22Rv1 (cell line): ENCODE results near the gene RETN.

ENCODE experiments used
- H3K27ac ChIP-seq: fragments of 450-650 bp; 2 replicates; pipeline ENCODE4 v1.5.1; 2017
- ZFX ChIP-seq: fragments of 450-650 bp; IDR thresholded peaks from 2 replicates; pipeline ENCODE4 v1.6.1; 2017; ENCODE audit warnings: antibody characterized with exemption, borderline replicate concordance
- TF ChIP-seq, protein P1 (sequence below): fragments of 450-650 bp; IDR thresholded peaks from 2 replicates; pipeline ENCODE4 v1.5.1; 2017; ENCODE audit warnings: mild to moderate bottlenecking

RETN gene

DNA sequence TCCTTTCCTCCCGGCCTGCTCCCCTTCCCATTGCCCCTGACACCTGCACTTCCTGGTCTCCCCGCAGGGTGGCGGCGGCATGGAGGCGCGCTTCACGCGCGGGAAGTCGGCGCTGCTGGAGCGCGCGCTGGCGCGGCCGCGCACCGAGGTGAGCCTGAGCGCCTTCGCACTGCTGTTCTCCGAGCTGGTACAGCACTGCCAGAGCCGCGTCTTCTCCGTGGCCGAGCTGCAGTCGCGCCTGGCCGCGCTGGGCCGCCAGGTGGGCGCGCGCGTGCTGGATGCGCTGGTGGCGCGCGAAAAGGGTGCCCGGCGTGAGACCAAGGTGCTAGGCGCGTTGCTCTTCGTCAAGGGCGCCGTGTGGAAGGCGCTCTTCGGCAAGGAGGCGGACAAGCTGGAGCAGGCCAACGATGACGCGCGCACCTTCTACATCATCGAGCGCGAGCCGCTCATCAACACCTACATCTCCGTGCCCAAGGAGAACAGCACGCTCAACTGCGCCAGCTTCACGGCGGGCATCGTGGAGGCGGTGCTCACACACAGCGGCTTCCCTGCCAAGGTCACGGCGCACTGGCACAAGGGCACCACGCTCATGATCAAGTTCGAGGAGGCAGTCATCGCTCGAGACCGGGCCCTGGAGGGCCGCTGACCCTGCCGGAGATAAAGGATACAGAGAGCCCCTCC is 13.5 kb downstream of the RETN start:
- TF ChIP-seq ZFX = no peak
- TF ChIP-seq, protein P1, sequence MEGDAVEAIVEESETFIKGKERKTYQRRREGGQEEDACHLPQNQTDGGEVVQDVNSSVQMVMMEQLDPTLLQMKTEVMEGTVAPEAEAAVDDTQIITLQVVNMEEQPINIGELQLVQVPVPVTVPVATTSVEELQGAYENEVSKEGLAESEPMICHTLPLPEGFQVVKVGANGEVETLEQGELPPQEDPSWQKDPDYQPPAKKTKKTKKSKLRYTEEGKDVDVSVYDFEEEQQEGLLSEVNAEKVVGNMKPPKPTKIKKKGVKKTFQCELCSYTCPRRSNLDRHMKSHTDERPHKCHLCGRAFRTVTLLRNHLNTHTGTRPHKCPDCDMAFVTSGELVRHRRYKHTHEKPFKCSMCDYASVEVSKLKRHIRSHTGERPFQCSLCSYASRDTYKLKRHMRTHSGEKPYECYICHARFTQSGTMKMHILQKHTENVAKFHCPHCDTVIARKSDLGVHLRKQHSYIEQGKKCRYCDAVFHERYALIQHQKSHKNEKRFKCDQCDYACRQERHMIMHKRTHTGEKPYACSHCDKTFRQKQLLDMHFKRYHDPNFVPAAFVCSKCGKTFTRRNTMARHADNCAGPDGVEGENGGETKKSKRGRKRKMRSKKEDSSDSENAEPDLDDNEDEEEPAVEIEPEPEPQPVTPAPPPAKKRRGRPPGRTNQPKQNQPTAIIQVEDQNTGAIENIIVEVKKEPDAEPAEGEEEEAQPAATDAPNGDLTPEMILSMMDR = no peak
- no peak overlapping the region for H3K27ac ChIP-seq

DNA sequence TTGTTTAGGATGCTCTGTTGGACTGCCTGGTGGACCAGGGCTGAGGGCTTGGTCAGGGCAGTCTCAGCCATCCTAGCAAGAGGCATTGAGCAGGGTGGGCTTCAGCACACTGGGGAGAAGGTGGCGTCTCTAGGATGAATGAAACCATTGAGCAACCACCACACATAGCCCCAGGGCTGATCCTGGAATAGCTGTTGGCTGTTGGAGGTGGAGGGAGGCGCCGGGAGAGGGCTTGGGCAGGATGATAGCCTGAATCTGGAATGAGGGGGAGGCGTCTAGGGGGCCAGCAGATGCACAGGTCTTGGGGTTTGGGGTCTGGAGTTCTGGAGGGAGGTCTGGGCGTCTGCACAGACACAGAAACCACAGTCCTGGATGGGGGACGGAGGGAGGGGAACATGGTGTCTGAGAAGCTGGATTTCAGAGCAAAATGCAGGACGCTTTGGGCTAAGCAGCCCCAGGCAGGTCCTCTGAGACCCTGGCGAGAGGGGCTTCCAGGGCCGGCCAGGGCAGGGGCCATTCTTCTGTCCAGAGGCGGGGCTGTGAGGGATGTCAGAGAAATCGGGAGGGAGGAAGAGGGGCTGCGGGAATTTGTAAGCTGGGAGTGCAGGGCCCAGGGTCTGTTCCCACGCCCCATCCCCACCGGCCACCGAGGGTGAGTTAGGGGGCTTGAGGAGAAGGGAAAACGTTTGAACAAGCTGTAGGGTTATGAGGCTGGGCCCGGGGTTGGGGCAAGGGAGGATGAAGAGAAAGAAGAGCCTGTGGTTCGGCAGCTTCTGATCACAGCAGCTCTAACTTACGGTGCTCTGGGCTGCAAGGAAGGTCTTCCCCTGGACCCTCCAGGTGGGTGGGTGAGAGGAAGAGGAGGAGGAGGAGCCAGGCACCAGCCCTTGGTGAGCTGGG is 16.9 kb downstream of the RETN start:
- no peak overlapping the region for H3K27ac ChIP-seq
- TF ChIP-seq, protein P1 = no peak
- no peak for TF ChIP-seq ZFX

DNA sequence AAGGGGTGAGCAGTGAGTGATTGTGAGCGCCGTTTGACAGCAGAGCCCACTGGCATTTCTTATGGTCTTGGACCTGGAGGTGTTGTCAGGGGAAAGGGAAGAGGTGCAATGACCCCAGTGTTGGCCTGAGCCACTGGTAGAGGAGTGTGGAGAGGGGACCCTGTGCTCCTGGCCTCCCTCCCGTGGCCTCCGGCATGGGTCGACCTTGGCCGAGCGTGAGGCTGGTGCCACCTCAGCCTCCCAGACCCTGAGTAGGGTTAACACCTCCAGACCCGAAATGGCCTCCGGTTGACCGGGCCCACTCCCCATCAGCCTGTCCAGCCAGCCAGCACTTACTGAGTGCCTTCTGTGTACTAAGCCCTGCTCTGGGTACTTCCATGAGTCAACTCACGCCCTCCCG is 18.3 kb downstream of the RETN start:
- no peak overlapping the region for H3K27ac ChIP-seq
- TF ChIP-seq, protein P1 = no peak
- TF ChIP-seq ZFX = no peak

DNA sequence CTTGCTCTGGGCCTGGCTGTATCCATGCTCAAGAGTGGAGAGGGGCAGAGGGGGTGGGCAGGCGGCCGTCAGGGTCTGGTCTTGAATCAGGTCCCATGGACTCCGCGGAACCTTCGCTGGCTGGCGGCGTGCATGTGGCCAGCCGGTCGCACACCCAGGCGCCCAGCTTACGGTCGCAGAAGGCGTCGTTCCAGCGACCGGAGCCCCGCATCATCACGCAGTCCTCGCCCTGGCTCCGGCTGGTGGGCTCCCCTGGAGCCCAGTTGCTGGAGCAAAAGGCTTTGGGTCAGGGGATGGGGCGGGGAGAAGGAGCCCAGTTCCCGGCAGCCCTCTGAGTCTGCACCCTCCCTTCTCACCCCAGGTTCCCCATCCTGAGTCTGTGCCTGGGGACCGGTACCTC is 20.3 kb downstream of the RETN start:
- H3K27ac ChIP-seq = no peak overlapping the region
- TF ChIP-seq ZFX = no peak
- TF ChIP-seq, protein P1 = no peak

DNA sequence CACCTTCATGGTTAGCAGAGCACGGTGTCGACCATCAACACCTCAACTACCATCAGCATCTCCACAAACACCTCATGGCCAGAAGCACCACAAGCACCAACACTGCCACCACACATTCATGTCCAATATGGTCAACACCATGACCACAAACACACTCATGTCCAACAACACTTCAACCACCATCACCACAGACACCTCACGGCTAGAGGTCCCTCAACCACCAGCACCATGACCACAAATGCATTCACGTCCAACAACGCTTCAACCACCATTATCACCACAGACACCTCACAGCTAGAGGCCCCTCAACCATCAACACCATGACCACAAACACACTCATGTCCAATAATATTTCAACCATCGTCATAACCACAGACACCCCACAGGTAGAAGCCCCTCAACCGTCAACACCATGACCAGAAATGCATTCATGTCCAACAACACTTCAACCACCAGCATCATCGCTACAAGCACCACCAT is 22.0 kb downstream of the RETN start:
- TF ChIP-seq, protein P1 = no peak
- no peak for TF ChIP-seq ZFX
- H3K27ac ChIP-seq = no peak overlapping the region

DNA sequence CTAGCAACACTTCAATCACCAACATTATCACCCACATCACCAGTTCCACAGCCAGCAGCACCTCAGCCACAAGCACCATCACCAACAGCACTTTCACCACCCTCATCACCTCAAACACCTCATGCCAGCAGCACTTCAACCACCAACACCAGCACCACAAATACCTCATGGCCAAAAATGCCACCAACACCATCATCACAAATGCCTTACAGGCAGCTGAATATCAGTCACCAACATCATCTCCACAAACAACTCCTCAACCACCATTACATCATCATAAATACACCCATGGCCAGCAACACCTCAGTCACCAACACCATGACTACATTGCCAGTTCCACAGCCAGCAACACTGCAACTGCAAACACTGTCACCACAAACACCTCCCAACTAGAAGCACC is 22.6 kb downstream of the RETN start:
- TF ChIP-seq, protein P1 = no peak
- TF ChIP-seq ZFX = no peak
- H3K27ac ChIP-seq = no peak overlapping the region
